OCI-LY7 (cell line): ENCODE measurements around the gene C12orf75.

Experiments
- EZH2phosphoT487 ChIP-seq: fragments of 200-600 bp; sonication (generic); IDR thresholded peaks from 2 replicates; pipeline ENCODE4 v1.6.1; 2018; ENCODE audit warnings: low read depth, borderline replicate concordance, mild to moderate bottlenecking, mixed run types, antibody characterized with exemption, low read length, moderate library complexity, mixed read lengths
- TF ChIP-seq, protein P1 (sequence below): fragments of 200-600 bp; sonication (generic); conservative IDR thresholded peaks from 2 replicates; pipeline ENCODE4 v1.5.1; 2014; ENCODE audit warnings: mild to moderate bottlenecking, antibody characterized with exemption, low read length, moderate library complexity, mixed read lengths

GRCh38 chr12:105338966-105339365, 8.5 kb downstream of the C12orf75 start:
- TF ChIP-seq, protein P1, sequence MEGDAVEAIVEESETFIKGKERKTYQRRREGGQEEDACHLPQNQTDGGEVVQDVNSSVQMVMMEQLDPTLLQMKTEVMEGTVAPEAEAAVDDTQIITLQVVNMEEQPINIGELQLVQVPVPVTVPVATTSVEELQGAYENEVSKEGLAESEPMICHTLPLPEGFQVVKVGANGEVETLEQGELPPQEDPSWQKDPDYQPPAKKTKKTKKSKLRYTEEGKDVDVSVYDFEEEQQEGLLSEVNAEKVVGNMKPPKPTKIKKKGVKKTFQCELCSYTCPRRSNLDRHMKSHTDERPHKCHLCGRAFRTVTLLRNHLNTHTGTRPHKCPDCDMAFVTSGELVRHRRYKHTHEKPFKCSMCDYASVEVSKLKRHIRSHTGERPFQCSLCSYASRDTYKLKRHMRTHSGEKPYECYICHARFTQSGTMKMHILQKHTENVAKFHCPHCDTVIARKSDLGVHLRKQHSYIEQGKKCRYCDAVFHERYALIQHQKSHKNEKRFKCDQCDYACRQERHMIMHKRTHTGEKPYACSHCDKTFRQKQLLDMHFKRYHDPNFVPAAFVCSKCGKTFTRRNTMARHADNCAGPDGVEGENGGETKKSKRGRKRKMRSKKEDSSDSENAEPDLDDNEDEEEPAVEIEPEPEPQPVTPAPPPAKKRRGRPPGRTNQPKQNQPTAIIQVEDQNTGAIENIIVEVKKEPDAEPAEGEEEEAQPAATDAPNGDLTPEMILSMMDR: no peak
- TF ChIP-seq EZH2phosphoT487: no peak
